ENCODE measurements around the gene ENTR1.

ENTR1 gene

DNA sequence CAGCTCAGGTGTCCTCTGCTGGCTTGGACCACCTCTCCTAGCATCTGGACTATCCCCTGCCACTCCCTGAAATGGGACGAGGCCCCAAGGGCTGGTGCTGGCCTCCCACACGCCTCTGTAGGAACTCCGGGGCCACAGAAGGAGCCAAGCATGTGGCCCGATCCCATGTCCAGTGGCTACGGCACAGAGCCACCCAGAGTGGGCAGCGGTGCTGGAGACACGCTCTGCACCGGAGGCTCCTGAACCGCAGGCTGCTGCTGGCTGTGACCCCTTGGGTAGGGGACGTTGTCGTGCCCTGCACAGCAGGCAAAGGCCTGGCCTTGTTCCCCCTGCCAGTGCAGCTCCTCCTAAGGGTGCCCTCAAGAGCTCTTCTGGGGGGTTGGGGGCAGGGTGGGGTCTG lies 30.5 kb downstream of the ENTR1 start:
- DNase-seq (ENCODE audit: low read depth) = no peak
- no peak overlapping the region for H3K4me3 ChIP-seq (ENCODE audit: low read length)
- TF ChIP-seq, protein P1, sequence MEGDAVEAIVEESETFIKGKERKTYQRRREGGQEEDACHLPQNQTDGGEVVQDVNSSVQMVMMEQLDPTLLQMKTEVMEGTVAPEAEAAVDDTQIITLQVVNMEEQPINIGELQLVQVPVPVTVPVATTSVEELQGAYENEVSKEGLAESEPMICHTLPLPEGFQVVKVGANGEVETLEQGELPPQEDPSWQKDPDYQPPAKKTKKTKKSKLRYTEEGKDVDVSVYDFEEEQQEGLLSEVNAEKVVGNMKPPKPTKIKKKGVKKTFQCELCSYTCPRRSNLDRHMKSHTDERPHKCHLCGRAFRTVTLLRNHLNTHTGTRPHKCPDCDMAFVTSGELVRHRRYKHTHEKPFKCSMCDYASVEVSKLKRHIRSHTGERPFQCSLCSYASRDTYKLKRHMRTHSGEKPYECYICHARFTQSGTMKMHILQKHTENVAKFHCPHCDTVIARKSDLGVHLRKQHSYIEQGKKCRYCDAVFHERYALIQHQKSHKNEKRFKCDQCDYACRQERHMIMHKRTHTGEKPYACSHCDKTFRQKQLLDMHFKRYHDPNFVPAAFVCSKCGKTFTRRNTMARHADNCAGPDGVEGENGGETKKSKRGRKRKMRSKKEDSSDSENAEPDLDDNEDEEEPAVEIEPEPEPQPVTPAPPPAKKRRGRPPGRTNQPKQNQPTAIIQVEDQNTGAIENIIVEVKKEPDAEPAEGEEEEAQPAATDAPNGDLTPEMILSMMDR (conservative IDR thresholded peaks at IDR 0.05; ENCODE audit: low read length) = no peak

DNA sequence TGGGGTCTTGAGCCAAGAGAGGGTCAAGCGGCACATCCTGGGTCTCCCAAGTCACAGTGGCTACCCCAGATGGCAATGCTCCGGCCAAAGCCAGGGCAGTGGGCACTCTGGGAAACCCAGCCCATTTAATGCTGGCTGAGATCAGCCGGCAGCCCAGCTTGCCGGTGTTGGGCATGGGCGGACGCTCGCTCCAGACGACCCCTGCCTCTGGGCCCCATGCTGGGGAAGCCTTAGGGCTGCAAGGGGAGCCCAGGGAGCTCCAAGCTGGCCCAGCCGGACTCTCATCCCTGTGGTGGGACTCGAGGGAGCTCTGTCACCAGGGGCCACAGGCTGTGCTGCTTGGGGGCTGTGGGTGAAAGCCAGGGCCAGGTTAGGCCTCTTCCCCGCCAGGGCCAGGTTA lies 31.0 kb downstream of the ENTR1 start:
- H3K4me3 ChIP-seq (ENCODE audit: low read length) = no peak overlapping the region
- TF ChIP-seq, protein P1 (conservative IDR thresholded peaks at IDR 0.05; ENCODE audit: low read length) = no peak
- DNase-seq (ENCODE audit: low read depth) = no peak

DNA sequence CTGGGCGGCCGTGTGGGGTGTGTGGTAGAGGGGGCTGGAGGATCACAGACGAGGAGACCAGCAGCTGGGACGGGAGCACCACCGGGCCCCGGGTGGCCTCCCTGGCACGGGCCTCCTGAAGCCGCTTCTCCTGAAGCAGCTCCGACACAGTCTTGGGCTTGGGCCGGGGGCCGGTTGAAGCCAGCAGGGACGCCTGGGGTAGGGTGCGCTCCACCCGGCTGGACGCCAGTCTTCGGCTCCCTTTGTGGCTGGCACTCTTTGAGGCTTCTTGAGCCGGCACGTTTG lies 31.5 kb downstream of the ENTR1 start:
- TF ChIP-seq, protein P1 (conservative IDR thresholded peaks at IDR 0.05; ENCODE audit: low read length) = no peak
- no peak for DNase-seq (ENCODE audit: low read depth)
- H3K4me3 ChIP-seq (ENCODE audit: low read length) = no peak overlapping the region

DNA sequence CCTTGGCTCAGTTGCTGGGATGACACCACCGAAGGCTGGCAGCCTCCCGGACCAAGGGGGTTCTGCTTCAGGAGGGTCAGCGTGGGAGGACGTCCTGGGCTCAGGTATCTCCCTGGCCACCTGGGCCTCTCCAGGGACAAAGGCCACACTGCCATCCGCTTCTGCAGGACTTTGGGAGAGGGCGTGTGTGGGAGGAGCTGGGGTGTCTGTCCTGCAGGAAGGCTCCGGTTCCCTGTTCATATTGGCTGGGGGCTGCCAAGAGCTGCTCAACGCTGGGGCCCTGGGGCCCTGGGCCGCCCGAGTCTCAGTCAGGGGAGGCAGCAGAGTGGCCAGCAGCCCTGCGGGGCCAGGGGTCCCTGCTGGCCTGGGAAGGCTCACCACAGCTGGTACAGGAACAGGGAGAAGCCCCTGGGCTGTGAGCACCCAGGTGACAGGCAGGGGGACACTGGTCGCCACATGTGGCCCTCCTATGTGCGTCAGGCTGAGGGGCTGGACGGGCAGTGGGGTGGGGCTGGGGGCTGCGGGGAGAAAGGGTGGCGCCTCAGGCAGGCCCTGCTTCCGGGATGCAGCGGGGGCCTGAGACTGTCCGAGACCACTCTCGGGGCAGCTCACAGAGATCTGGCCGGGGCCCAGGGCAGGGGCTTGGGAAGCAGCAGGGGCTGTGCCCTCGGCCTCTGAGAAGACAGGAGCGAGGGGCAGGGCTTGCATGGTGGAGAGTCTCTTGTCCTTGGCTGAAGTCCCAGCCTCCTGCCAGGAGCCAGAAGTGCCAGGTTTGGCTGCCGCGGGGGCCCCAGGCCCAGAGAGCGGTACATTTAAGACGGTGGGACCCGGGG lies 32.0 kb downstream of the ENTR1 start:
- no peak overlapping the region for H3K4me3 ChIP-seq (ENCODE audit: low read length)
- TF ChIP-seq, protein P1 (conservative IDR thresholded peaks at IDR 0.05; ENCODE audit: low read length) = no peak
- DNase-seq (ENCODE audit: low read depth) = no peak

DNA sequence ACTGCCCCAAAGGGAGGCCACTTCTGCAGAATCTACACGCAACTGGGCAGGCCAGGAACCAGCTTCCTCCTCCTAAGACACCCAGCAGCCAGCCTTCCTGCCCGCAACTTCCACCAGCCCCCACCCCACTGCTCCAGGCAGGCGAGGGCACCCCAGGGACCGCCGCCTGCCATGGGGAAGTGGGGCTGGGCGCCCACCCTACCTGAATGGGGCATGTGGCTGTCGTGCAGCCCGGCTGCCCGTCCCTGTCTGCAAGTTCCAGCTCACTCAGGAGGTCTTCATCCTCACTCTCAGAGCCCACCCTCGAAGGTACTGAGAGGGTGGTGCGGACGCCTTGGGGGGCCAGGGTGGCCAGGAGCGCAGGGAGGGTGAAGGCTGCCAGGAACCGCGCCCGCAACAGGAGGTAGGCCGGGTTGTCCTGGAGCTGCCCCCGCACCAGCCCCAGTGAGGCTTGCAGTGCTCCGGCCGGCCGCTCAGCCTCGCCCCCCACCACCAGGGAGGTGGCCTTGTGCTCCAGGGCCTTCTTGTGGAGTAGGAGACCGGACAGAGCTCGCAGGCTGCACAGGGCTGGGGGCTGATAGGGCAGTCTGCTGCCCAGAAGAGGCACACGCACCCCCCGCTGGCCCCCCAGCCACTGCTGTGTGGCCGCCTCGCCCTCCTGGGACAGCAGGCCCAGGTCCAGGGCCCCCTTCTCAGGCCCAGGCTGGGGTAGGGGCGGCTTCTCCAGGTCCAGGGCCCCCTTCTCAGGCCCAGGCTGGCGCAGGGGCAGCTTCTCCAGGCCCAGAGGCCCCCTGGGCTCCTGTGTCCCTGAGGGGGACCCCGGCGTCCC lies 32.9 kb downstream of the ENTR1 start:
- no peak overlapping the region for H3K4me3 ChIP-seq (ENCODE audit: low read length)
- TF ChIP-seq, protein P1 (conservative IDR thresholded peaks at IDR 0.05; ENCODE audit: low read length) = no peak
- no peak for DNase-seq (ENCODE audit: low read depth)

DNA sequence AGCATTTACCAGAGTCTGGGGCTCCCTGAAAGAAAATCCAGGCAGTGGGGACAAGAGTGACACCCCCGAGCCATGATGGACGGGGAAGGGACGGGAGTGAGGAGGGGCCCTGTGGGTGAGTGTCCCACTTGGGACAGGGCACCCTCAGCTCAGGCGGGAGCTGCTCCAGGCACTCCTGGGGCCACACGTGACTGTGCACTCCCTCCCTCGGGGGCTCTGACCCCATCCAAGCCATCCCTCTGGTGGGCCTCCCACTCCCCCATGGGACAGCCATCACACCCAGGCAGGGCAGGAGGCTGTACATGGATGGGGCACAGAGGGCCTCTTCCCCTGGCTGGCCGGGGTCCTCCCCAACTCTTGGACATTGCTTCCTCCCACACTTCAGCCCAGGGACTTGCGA lies 34.0 kb downstream of the ENTR1 start:
- no peak overlapping the region for H3K4me3 ChIP-seq (ENCODE audit: low read length)
- TF ChIP-seq, protein P1 (conservative IDR thresholded peaks at IDR 0.05; ENCODE audit: low read length) = no peak
- no peak for DNase-seq (ENCODE audit: low read depth)

DNA sequence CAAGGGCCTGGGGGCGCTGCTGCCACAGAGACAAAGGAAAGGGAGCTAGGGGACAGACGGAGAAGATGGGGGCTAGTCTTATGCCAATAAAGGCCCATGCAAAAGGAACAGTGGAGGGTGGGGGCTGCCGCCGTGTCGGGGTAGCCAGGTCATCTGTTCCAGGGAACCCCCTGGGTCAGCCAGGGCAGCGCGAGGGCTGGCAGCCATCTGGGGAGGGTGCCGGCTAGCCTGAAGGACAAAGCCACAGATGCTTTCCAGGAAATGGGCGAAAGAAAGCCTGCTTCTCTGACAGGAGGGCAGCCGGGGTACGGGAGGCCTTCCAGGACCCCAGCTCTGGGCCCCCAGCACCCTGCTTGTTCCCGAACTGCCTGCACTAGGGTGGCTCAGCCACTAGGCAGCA lies 35.3 kb downstream of the ENTR1 start:
- TF ChIP-seq, protein P1 (conservative IDR thresholded peaks at IDR 0.05; ENCODE audit: low read length) = no peak
- no peak overlapping the region for H3K4me3 ChIP-seq (ENCODE audit: low read length)
- no peak for DNase-seq (ENCODE audit: low read depth)

All from AG10803 (cell line).